ENCODE data around the gene EPHB1. TPM values are rescaled to one million over a fixed set of nuclear protein-coding genes. Genes with fewer than 3 reads are reported as not detected.
"Not testable (repeated sequence)": the region's sequence is repeated elsewhere in the genome, so short reads cannot be mapped to it uniquely, and the experiment has no call there.

The EPHB1 gene
- total and polyA plus RNA-seq, 2 experiments from 2014 or later = 0.43 to 0.81 TPM

GRCh38 chr3:134964226-134964625 is 169.2 kb downstream of the EPHB1 start:
- in situ Hi-C loops (cut with MboI) = no loop called here
- Histone ChIP-seq H3K27ac (no peak overlapping the region), H3K36me3 (ENCODE audit: low read depth) (no peaks in the 10 kb centered on the region), H3K4me2 (ENCODE audit: unreplicated experiment) (no peak overlapping the region), H3K27me3 (replicated peaks; ENCODE audit: insufficient read depth) (no peaks in the 10 kb centered on the region), H3F3A (ENCODE audit: insufficient read depth) (no peaks in the 10 kb centered on the region), H4K20me1 (ENCODE audit: insufficient read depth) (no peaks in the 10 kb centered on the region), H3K4me3 (no peak overlapping the region), H3K9ac (no peak overlapping the region), H2AFZ (no peak overlapping the region), H3K9me3 (ENCODE audit: low read depth) (no peaks in the 10 kb centered on the region), H3K79me2 (ENCODE audit: insufficient read depth) (no peaks in the 10 kb centered on the region), H3K4me1 (ENCODE audit: insufficient read depth) (no peaks in the 10 kb centered on the region), H3K9me2 (ENCODE audit: insufficient read depth) (no peaks in the 10 kb centered on the region)
- DNase-seq = no peak
- 47 to 52% methylated on average over 5 of the region's 5 CpGs for WGBS, 2 experiments (ENCODE audit: low coverage in 1 of 2, low lambda C conversion rate in 2 of 2, missing lambda C conversion rate in 2 of 2)
- TF ChIP-seq EZH2phosphoT487 (IDR thresholded peaks at IDR 0.05; ENCODE audit: insufficient read depth, low read depth) (no peak), EZH2 (IDR thresholded peaks at IDR 0.05; ENCODE audit: insufficient read depth, poor library complexity, severe bottlenecking) (no peak)

- H3K9ac ChIP-seq = no peak overlapping the region
- no peaks in the 10 kb centered on the region for H3K79me2 ChIP-seq (ENCODE audit: insufficient read depth)
- no peaks in the 10 kb centered on the region for H3K9me3 ChIP-seq (ENCODE audit: low read depth)
- in situ Hi-C loops (cut with MboI) = no loop called here
- H3F3A ChIP-seq (ENCODE audit: insufficient read depth) = no peaks in the 10 kb centered on the region
- H3K4me3 ChIP-seq = no peak overlapping the region
- no peak for TF ChIP-seq EZH2phosphoT487 (IDR thresholded peaks at IDR 0.05; ENCODE audit: insufficient read depth, low read depth)
- TF ChIP-seq EZH2 (IDR thresholded peaks at IDR 0.05; ENCODE audit: insufficient read depth, poor library complexity, severe bottlenecking) = no peak
- no peaks in the 10 kb centered on the region for H4K20me1 ChIP-seq (ENCODE audit: insufficient read depth)
- H3K27ac ChIP-seq = no peak overlapping the region
- no peaks in the 10 kb centered on the region for H3K9me2 ChIP-seq (ENCODE audit: insufficient read depth)
- H3K4me1 ChIP-seq (ENCODE audit: insufficient read depth) = no peaks in the 10 kb centered on the region
- no peak for DNase-seq
- no peak overlapping the region for H3K4me2 ChIP-seq (ENCODE audit: unreplicated experiment)
- no peak overlapping the region for H2AFZ ChIP-seq
- 90% methylated on average over 3 of the region's 3 CpGs for WGBS, 2 experiments (ENCODE audit: low coverage in 1 of 2, low lambda C conversion rate in 2 of 2, missing lambda C conversion rate in 2 of 2)
- H3K27me3 ChIP-seq (replicated peaks; ENCODE audit: insufficient read depth) = no peaks in the 10 kb centered on the region
- no peaks in the 10 kb centered on the region for H3K36me3 ChIP-seq (ENCODE audit: low read depth)
Measured at GRCh38 chr3:134965865-134966481, 170.9 kb downstream of the EPHB1 start.

DNA sequence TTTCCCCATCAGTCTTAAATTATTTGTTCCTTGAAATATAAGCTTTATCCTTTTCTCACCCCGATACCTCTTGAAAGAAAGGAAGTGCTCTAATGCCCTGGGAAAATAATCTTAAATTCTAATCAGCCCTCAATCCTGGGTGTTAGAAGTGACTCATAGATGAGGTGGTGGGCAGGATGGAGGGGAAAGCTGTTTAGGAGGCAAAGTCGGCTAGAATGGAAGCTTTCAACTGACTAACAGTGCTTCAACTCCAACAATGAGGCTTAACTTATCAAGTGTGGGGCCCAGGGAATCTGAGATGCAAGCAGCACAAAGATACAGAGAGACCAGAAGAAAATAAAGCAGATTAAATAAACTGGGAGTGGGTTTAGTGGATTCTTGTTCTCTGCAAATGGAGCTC is 175.8 kb downstream of the EPHB1 start:
- Histone ChIP-seq H3K27me3 (replicated peaks; ENCODE audit: insufficient read depth) (no peaks in the 10 kb centered on the region), H3K4me1 (ENCODE audit: insufficient read depth) (no peaks in the 10 kb centered on the region), H4K20me1 (ENCODE audit: insufficient read depth) (no peaks in the 10 kb centered on the region), H3K36me3 (ENCODE audit: low read depth) (no peaks in the 10 kb centered on the region), H3K9ac (no peak overlapping the region), H3K9me3 (ENCODE audit: low read depth) (no peaks in the 10 kb centered on the region), H3K4me2 (ENCODE audit: unreplicated experiment) (no peak overlapping the region), H3K27ac (no peak overlapping the region), H3K4me3 (no peak overlapping the region), H3K79me2 (ENCODE audit: insufficient read depth) (no peaks in the 10 kb centered on the region), H2AFZ (no peak overlapping the region), H3F3A (ENCODE audit: insufficient read depth) (no peaks in the 10 kb centered on the region), H3K9me2 (ENCODE audit: insufficient read depth) (no peaks in the 10 kb centered on the region)
- DNase-seq = no peak
- in situ Hi-C loops (cut with MboI) = no loop called here
- 53 to 54% methylated on average over 2 of the region's 2 CpGs for WGBS, 2 experiments (ENCODE audit: low coverage in 1 of 2, low lambda C conversion rate in 2 of 2, missing lambda C conversion rate in 2 of 2)
- TF ChIP-seq EZH2 (IDR thresholded peaks at IDR 0.05; ENCODE audit: insufficient read depth, poor library complexity, severe bottlenecking) (no peak), EZH2phosphoT487 (IDR thresholded peaks at IDR 0.05; ENCODE audit: insufficient read depth, low read depth) (no peak)

DNA sequence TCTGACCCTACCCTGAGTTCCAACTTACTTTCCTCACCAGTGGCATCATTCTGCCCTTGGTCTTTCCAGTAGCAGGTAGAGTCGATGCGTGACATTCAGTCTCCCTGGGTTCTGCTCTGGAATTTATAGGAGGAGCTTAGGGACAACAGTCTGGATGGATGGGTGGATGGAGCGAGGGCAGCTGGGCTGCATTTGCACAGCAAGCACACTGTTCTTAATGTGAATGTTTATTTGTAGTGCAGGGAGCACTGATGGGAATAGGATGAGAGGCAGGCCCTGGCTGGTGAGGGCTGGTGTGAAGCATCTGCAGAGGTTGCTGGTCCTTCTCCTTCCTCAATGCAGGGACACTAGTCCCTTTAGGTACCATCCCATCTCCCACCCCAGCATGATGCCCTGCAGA is 176.2 kb downstream of the EPHB1 start:
- no peaks in the 10 kb centered on the region for H3K9me3 ChIP-seq (ENCODE audit: low read depth)

GRCh38 chr3:134971907-134972306 is 176.8 kb downstream of the EPHB1 start:
- DNase-seq; H3K4me3 ChIP-seq; H3K9ac ChIP-seq; H3K4me1 ChIP-seq (ENCODE audit: insufficient read depth); H3K9me3 ChIP-seq (ENCODE audit: low read depth); H2AFZ ChIP-seq; H3K36me3 ChIP-seq (ENCODE audit: low read depth); H3K4me2 ChIP-seq (ENCODE audit: unreplicated experiment); H3K9me2 ChIP-seq (ENCODE audit: insufficient read depth); in situ Hi-C loops (cut with MboI); H3F3A ChIP-seq (ENCODE audit: insufficient read depth); H3K27ac ChIP-seq; H3K79me2 ChIP-seq (ENCODE audit: insufficient read depth); H4K20me1 ChIP-seq (ENCODE audit: insufficient read depth); H3K27me3 ChIP-seq (replicated peaks; ENCODE audit: insufficient read depth): not testable (repeated sequence)

More for the DNA sequence above, 176.2 kb downstream of the EPHB1 start:
- H3F3A ChIP-seq (ENCODE audit: insufficient read depth) = no peaks in the 10 kb centered on the region
- DNase-seq = no peak
- H3K27me3 ChIP-seq (replicated peaks; ENCODE audit: insufficient read depth) = no peaks in the 10 kb centered on the region
- no peaks in the 10 kb centered on the region for H3K4me1 ChIP-seq (ENCODE audit: insufficient read depth)
- no peak overlapping the region for H3K4me3 ChIP-seq
- TF ChIP-seq EZH2phosphoT487 (IDR thresholded peaks at IDR 0.05; ENCODE audit: insufficient read depth, low read depth) (no peak), EZH2 (IDR thresholded peaks at IDR 0.05; ENCODE audit: insufficient read depth, poor library complexity, severe bottlenecking) (no peak)
- no peaks in the 10 kb centered on the region for H4K20me1 ChIP-seq (ENCODE audit: insufficient read depth)
- no peaks in the 10 kb centered on the region for H3K79me2 ChIP-seq (ENCODE audit: insufficient read depth)
- no peak overlapping the region for H3K4me2 ChIP-seq (ENCODE audit: unreplicated experiment)
- no peaks in the 10 kb centered on the region for H3K9me2 ChIP-seq (ENCODE audit: insufficient read depth)
- H2AFZ ChIP-seq = no peak overlapping the region
- H3K36me3 ChIP-seq (ENCODE audit: low read depth) = no peaks in the 10 kb centered on the region
- in situ Hi-C loops (cut with MboI) = no loop called here
- no peak overlapping the region for H3K9ac ChIP-seq
- WGBS, 2 experiments (ENCODE audit: low coverage in 1 of 2, low lambda C conversion rate in 2 of 2, missing lambda C conversion rate in 2 of 2) = 72 to 83% methylated on average over 3 of the region's 3 CpGs
- no peak overlapping the region for H3K27ac ChIP-seq
